GM21381 (cell line): Measurements from ENCODE around the gene TMX2.
"Not testable (repeated sequence)": the region's sequence is repeated elsewhere in the genome, so short reads cannot be mapped to it uniquely, and the experiment has no call there.

ENCODE experiments used
- ATAC-seq: cut with Tn5 transposase; IDR thresholded peaks from one replicate; pipeline ENCODE4 v1.9.1; 2021; ENCODE audit warnings: mild to moderate bottlenecking, moderate library complexity; ENCODE audit not compliant: unreplicated experiment

TMX2 gene

DNA sequence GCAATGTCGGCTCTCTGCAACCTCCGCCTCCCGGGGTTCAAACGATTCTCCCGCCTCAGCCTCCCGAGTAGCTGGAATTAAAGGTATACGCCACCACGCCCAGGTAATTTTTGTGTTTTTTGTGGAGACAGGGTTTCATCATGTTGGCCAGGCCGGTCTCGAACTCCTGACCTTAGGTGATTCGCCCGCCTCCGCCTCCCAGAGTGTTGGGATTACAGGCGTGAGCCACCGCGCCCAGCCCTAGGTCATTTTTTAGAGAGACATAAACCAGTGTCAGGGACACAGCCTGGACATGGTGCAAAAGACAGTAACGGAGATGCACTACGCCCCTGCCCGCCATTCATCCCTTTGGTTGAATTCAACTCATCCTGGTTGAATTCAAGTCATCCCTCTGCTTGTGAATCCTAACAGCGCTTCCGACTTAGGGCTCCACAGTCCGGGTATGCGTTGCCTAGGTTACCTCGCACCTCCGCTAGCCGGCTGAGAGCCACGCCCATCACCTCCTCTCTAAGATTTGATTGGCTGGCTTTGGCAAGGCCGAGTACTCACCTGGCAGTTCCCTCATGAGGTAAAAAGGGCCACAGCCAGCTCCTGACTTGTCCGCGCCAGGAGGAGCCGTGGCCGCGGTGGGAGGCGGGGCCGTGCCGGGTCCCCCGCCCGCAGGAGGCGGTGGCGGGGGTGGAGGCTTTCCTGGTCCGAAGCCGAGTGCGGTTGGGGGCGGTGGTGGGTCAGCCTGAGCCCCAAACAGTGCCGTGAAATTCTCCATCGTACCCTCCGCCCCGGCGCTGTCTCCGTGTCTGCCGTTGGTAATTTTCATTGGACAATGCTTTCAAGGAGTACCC is 758 bp upstream of the TMX2 start, which contains the start of gene MED19:
Gene MED19 (minus strand): TSS at position 802 of the 842 bp plus-strand sequence. CDS start 36 bp downstream, at position 766.
- ATAC-seq = peak; percentile 44

DNA sequence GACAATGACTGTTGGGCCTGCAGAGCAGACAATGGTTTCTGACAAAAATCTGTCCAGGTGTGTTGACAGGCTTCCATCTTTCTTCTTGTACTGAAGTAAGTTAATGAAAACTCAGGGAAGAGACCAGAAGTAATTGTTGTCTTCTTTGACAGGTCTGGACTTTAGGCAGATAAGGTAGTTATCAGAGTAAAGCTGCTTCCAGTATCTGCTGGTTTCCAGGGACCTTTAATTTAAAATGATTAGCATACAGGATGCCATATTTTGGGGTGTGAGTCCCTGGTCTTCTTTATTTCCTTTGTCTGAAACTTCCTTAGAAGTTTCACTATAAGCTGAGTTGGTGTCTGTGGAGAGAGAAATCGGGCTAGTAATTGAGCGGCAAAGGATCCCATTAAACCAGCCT is 1.4 kb downstream of the TMX2 start:
- no peak for ATAC-seq

DNA sequence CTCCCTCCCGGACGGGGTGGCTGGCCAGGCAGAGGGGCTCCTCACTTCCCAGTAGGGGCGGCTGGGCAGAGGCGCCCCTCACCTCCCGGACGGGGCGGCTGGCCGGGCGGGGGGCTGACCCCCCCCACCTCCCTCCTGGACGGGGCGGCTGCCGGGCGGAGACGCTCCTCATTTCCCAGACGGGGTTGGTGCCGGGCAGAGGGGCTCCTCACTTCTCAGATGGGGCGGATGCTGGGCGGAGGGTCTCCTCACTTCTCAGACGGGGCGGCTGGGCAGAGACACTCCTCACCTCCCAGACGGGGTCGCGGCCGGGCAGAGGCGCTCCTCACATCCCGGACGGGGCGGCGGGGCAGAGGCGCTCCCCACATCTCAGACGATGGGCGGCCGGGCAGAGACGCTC is 4.3 kb downstream of the TMX2 start:
- ATAC-seq = not testable (repeated sequence)

DNA sequence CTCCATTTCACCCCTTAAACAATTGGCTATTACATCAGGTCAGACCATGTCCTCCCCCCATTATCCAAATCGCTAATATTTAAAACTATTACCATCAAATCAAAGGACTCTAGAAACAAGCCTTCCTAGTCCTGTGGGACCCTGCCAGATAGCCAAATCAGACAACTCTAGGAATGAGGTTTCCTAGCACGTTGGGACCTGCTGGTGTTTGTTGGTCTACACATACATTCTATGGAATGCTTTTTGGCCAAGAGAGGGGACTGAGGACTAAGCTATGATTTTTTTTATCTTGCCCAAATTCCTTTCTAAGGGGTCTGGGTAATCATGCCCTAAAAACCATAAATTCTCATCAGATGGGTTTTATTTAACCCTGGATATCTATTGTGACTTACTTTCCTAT is 14.8 kb downstream of the TMX2 start:
- ATAC-seq = no peak

DNA sequence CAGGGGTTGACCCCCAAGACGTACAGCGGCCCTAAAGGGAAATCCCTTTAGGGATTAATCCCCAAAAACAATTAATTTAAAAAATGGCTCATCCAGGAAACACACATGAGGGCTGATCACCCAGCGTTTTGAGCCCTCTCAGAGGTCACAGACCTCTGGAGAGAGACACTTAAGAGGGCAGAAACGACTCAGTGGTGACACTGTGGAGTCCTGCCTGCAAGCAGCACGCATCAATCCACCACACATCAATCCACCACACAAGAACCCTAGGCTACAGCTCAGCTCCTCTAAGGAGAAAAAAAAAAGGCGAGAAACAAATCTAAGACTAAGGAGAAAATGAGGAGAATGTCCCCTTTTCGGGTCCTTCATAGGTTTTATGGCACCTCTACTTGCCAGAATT is 16.4 kb downstream of the TMX2 start:
- ATAC-seq = no peak

DNA sequence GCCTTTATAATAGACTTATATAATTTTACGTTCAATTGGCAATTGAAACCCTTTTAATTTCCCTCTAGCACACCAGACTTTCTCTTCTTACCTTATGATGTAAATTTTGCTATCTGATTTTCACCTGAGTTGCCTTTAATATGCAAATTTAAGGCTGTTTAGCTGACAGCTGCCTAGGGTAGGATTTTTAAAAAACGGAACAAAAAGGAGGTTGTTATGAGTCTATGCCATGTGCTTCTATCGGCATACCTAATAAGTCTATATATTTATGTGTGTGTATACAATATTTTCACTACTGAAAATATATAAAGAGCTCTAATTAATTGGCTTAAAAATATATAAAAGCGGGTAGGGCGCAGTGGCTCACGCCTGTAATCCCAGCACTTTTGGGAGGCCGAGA is 17.1 kb downstream of the TMX2 start:
- ATAC-seq = no peak

DNA sequence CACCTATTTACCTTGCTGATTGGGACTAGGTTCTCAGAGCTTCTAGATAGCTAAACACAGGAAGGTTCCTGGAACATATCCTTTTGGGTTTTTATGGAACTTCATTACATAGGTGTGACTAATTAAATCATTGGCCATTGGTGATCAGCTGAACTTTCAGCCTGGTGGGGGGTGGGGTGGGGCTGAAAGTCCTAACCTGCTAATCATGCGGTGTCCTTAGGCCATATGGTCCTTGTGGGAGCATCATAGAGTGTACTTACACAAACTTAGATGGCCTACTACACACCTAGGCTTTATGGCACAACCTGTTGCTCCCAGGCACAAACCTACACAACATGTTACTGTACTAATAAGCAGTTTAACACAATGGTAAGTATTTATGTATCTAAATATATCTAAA is 20.3 kb downstream of the TMX2 start:
- ATAC-seq = no peak

DNA sequence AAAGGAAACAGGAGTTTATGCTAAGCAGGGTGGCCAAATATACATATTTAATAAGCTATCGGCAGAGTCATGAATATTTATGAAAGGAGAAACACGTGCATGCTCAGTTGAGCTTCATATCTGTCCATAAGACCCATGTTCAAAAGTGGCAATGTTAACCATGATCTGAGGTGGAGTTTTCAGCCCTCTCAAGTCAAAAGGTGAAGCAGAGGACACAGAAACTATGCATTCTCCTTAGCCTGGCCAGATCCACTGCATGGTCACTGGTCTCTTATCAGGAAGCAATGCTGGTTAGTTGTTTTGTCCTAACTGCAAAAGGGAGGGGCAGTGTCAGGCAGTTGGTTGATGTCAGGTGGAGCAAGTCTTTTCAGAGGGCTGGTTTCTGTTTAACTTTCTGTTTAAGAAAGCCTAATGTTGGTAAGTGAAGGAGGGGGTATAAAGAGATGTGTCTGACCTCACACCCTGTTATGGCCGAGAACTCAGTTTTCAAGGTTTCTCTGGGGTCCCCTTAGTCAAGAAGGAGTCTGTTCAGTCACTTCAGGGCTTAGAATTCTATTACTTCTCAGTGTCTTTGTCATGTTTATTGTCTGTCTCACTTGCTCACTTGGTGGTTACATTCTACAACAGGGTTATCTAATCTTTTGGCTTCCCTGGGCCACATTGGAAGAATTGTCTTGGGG is 23.4 kb downstream of the TMX2 start:
- no peak for ATAC-seq

DNA sequence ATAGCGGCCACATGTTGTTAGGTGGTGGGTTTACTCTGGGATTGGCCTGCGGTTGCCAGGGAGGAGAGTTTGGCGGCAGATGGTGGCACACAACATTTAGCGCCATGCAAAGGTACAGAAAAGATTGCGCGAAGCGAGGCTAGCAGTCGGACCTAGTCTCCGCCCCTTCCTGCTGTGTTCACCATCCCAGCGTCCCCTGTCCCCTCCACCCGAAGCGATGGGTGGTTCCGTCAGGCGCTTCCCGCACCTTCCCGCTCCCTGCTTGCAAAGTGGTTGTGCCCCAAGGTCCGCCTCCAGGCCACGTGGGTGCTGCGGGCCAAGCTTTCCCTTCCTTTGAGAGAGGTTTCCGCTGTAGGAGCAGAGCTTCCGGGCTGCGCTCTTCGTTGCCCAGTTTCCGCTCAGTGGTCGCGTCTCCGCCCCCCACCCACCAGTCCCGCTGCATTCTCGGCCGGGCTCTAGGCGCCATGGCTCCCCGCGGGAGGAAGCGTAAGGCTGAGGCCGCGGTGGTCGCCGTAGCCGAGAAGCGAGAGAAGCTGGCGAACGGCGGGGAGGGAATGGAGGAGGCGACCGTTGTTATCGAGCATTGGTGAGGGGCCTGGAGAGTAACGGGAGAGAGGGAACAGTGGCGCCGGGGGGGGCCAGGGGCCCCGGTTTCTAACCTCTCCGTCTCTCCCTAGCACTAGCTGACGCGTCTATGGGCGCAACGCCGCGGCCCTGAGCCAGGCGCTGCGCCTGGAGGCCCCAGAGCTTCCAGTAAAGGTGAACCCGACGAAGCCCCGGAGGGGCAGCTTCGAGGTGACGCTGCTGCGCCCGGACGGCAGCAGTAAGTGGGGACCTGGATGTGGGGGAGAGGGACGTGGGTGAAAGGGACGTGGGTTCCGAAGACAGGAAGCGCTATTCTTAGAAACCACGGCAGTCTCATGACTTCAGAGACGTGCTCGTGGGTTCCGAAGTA is 29.0 kb downstream of the TMX2 start, which contains the start of gene SELENOH:
Gene SELENOH (plus strand): TSS at position 360 of the 955 bp plus-strand sequence. CDS start 105 bp downstream, at position 465.
- peak; percentile 92 for ATAC-seq

DNA sequence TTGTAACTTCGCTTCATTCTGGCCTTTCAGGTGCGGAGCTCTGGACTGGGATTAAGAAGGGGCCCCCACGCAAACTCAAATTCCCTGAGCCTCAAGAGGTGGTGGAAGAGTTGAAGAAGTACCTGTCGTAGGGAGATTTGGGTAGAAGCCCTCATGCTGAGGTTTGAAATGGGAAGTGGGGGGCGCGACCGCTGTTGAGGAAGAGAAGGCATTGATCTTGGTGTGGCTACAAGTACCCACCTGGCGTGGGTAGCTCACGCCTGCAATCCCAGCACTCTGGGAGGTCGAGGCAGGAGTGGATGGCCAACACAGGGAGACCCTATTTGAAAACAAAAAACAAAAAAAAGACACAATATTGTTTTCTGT is 29.7 kb downstream of the TMX2 start:
- no peak for ATAC-seq

DNA sequence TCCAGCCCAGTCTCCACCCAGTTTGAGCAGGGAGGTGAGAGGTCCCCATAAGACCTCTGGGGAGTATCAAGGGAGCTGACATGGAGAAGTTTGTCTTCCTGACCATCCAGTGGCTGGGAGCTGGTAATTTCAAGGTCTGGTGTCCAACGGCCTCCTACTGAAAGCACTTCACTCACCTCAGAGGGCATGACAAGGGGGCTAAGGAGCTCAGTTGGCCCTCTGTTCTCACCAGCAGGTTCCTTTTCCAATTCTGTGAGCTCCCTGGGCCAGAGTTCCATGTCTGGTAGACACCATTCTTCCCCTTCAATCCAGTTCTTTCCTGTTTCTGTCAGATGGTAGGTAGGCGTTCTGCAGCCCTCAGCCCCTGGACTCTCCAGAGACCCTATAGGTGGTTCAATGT is 32.0 kb downstream of the TMX2 start:
- no peak for ATAC-seq

DNA sequence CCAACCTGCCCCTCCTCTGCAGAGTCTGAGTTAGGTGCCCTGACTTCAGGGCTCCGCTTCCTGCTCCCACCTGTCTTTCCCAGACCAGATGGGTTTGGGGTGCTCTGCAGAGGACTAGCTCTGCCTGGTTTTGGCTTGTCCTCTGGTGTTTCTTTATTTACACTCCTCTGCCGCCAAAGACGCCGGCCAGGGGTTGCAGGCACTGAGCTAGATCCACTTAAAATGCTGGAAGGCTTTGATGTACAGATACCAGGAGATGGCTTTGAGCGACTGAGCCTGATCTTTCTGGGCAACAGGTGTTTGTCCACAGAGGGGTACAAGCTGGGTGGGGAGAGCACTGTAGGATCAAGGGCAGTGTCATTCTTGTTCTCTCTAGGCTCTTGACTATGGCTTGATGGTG is 32.8 kb downstream of the TMX2 start:
- ATAC-seq = no peak

DNA sequence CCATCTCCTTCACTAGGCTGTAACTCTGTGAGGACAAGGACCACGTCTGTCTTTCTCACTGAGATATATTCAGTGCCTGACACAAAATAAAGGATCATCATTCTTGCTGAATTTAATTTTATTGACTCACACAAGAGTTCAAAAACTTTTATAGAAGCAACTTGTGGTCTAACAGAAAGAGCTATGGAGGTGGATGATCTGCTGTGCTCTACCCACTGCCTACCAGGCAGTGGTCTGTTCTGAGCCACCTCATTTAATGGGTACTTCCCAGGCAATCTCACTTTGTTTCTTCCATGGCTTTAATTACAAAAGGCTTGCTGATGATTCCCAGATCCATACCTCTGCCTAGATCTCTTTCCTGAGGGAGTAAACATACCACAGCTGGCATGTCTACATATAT is 34.5 kb downstream of the TMX2 start:
- no peak for ATAC-seq

DNA sequence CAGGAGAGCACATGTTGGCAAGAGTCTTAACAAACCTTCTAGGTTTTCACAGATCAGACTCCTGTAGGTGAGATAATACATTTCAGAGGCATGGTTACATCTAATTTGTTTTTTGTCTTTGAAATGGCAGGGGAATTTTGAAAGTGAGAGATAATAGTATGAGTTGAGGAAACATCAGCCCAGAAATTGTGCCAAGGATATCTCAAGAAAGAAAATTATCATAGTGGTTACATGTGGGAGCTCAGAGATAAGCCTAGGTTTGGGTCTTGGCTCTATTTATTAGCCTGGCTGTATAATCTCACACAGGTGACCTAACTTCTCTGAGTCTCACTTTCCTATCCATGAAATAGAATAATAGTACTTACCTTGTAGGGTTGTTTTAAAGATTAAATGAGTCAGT is 38.8 kb downstream of the TMX2 start:
- ATAC-seq = no peak

DNA sequence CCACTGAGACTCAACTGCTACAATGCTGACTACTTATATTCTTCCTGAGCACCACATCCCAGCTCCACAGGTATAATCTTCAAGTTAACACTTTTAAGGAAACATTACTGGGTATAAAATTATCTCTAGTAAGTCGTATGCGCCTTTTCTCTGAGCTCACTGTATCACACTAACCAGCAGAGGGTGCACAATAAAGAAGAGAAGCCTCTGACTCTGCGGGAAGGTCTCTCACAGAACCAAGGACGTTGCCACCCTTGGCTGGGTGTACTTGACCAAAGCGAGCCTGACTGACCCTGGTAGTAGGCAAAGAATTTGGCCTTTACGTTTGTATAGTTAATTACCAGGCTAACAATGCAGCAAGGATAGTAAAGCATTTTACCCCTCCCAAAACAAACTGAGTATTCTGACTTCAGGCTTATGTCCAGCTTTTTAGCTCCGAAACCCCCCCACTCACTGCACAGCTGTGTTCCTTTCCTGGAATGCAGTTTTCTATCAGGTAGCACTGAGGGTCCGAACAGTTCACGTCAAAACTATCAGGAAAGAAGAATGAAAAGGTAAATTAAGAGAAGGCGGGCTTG is 39.4 kb downstream of the TMX2 start, which contains the start of gene BTBD18:
Gene BTBD18 (minus strand): TSS at position 144 of the 578 bp plus-strand sequence. CDS start 631 bp downstream, outside the sequence.
- no peak for ATAC-seq

DNA sequence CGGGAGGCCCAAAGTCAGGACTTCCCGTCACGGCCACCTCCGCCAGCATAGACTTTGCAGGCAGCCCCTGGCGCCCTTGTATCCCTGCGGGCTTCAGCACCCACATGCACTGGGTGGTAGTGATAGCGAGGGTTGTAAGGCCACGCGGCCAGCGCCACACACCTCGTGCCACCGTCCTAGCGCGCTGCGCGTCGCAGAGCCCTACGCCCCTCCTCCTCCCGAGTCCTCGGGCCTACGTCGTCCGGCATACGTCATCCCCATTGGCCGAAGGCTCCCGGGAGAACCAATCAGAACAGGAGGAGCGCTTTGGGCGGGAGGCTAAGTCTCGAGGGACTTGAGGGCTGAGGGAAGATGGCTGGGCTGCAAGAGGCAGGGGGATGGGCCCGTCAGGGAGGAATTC is 40.6 kb downstream of the TMX2 start:
- no peak for ATAC-seq

DNA sequence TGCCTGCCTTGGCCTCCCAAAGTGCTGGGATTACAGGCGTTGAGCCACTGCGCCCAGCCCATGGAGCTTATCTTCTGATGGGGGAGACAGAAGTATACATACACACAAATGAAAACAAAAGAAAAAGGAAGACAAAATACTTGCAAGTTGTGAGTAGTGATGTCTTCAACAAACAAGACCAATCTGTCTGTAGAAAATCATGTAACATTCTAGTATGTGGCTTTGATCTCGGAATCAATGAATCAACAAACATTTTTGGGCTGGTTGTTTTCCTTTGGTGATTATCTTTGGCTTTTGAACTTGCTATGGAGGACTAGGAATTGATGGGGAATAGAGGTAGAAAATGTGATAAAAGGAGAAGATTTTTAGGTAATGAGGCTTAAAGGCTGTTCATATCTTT is 45.8 kb downstream of the TMX2 start:
- ATAC-seq = no peak

DNA sequence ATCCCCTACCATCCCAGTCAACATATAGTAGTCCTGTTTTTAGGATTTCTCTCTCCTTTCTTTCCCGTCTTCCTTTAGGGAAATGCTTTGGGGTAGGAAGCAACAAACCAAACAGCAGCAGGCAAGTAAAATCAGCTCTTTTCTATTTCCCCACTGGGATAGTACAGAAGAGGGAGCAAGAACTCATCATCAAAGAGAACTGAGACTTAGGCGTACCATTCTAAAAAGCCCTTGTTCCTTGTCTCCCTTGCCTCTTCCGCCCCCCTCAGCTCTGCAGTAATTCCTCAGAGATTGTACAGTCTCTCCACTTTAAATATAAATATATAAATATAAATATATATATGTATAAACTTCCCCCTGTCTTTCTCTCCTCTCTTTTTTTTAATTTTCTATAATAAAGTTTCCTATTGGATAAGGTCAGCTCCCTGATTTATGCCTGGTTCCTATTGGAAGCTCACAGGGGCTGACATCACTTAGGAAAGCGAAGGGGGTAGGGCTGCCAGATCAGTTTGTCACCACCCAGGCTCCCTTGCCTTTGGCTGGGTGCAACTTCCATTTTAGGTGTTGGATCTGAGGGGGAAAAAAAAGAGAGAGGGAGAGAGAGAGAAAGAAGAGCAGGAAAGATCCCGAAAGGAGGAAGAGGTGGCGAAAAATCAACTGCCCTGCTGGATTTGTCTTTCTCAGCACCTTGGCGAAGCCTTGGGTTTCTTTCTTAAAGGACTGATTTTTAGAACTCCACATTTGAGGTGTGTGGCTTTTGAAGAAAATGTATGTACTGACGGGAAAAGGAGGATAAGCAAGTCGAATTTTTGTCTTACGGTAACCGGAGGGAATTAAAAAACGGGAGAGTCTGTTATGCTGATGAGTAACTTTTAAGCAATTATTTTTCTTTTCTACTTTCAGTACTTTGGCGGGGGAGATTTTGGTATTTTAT is 49.2 kb downstream of the TMX2 start, which contains the start of gene CTNND1:
Gene CTNND1 (plus strand): TSS at position 502 of the 934 bp plus-strand sequence. CDS start 29,677 bp downstream, outside the sequence.
- peak; percentile 85 for ATAC-seq

DNA sequence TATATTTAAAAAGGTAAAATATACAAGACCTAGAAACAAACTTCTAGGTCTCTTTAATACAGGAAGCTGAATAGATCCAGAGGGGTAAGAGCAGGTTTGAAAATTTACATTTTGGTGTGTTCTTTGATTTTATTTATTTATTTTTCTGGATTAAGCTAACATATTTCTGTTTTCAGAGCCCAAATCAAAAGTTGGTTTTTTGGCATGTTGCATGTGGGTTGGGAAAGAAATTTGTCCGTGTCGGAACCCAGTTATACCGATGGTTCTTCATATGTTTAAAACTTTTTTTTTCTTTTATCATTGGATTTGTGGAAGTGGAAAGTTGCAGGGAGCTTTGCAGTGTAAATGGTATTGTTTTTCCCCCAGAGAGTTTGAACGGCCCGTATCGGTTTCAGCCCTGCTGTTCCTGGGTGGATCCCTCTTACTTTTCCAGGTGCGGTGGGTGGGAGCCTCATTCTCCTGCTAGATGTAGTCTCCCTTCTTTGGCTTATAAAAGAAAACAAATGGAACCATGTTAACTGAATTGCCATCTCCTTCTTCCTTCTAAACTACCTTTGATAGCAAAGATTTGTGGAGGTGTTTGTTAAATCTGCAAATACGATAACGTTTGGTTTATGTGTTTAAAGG is 50.0 kb downstream of the TMX2 start:
- no peak for ATAC-seq
